Mesothelial cell of epicardium (in vitro differentiated cells): ENCODE data around the gene ATP6V0A1. TPM values are rescaled to one million over a fixed set of nuclear protein-coding genes. Genes with fewer than 3 reads are reported as not detected.
A peak's percentile ranks its signal among the peaks of the same experiment; 100 is the strongest.

Source experiments
- DNase-seq, 2 experiments: peaks; one replicate each; pipeline ENCODE4 v3.0.0; 2021; ENCODE audit warnings: low spot score in 2 of 2; ENCODE audit not compliant: unreplicated experiment in 2 of 2
- H3K27ac Mint-ChIP-seq: 2 replicates; pipeline ENCODE4 v1.8.0; 2021; ENCODE audit warnings: mixed read lengths
- H3K27me3 Mint-ChIP-seq: 2 replicates; pipeline ENCODE4 v1.8.0; 2021; ENCODE audit warnings: low read depth, mixed read lengths
- H3K36me3 Mint-ChIP-seq: 2 replicates; pipeline ENCODE4 v1.8.0; 2021; ENCODE audit warnings: mixed read lengths
- H3K4me1 Mint-ChIP-seq: 2 replicates; pipeline ENCODE4 v1.8.0; 2021; ENCODE audit warnings: mixed read lengths
- H3K4me3 Mint-ChIP-seq: 2 replicates; pipeline ENCODE4 v1.8.0; 2021; ENCODE audit warnings: mild to moderate bottlenecking, moderate library complexity, mixed read lengths
- H3K9me3 Mint-ChIP-seq: 2 replicates; pipeline ENCODE4 v1.8.0; 2021; ENCODE audit warnings: mixed read lengths
- total RNA-seq: library from RNA; stranded (reverse); gene quantifications from 3 replicates; pipeline ENCODE4 v1.2.1, GENCODE V29; 2021
- TF ChIP-seq, protein P1 (sequence below): fragments of 200-600 bp; sonication (generic); IDR thresholded peaks from one replicate; pipeline ENCODE4 v1.5.0; 2021; ENCODE audit warnings: antibody characterized with exemption; ENCODE audit not compliant: unreplicated experiment

ATP6V0A1 gene
- total RNA-seq, 1 donor from 2014 or later: 60.4 TPM

- H3K36me3 Mint-ChIP-seq: peaks cover 10% of the 10 kb centered on the region
- no peak for DNase-seq
- H3K9me3 Mint-ChIP-seq: no peaks in the 10 kb centered on the region
- TF ChIP-seq, protein P1, sequence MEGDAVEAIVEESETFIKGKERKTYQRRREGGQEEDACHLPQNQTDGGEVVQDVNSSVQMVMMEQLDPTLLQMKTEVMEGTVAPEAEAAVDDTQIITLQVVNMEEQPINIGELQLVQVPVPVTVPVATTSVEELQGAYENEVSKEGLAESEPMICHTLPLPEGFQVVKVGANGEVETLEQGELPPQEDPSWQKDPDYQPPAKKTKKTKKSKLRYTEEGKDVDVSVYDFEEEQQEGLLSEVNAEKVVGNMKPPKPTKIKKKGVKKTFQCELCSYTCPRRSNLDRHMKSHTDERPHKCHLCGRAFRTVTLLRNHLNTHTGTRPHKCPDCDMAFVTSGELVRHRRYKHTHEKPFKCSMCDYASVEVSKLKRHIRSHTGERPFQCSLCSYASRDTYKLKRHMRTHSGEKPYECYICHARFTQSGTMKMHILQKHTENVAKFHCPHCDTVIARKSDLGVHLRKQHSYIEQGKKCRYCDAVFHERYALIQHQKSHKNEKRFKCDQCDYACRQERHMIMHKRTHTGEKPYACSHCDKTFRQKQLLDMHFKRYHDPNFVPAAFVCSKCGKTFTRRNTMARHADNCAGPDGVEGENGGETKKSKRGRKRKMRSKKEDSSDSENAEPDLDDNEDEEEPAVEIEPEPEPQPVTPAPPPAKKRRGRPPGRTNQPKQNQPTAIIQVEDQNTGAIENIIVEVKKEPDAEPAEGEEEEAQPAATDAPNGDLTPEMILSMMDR: no peak
- H3K4me3 Mint-ChIP-seq: no peak overlapping the region
- peak overlapping the region; percentile 99 for H3K27ac Mint-ChIP-seq
- H3K27me3 Mint-ChIP-seq: no peaks in the 10 kb centered on the region
- peaks cover 71% of the 10 kb centered on the region for H3K4me1 Mint-ChIP-seq
These were observed 63.6 kb downstream of the ATP6V0A1 start for GRCh38 chr17:42522263-42522790.

- Mint-ChIP-seq H3K27ac (peak overlapping the region; percentile 99), H3K36me3 (peaks cover 10% of the 10 kb centered on the region), H3K4me1 (peaks cover 67% of the 10 kb centered on the region), H3K27me3 (no peaks in the 10 kb centered on the region), H3K4me3 (no peak overlapping the region), H3K9me3 (no peaks in the 10 kb centered on the region)
- DNase-seq: no peak
- TF ChIP-seq, protein P1: no peak
These were observed 64.2 kb downstream of the ATP6V0A1 start for GRCh38 chr17:42522798-42523278.

DNA sequence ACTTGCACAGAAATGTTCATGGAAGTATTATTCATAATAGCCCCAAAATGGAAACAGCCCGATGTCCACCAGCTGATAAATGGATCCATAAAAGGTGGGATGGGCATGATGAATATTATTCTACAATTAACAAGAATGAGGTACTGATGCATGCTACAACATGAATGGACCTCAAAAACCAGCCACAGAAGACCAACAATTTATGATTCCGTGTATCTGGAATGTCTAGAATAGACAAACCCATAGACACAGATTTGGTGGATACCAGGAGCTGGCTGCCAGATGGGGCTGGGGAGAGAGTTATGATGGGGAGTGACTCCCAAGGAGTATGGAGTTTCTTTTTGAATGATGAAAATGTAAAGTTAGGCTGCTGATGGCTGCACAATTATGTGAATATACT, 66.5 kb downstream of the ATP6V0A1 start:
- no peak overlapping the region for H3K4me3 Mint-ChIP-seq
- no peaks in the 10 kb centered on the region for H3K9me3 Mint-ChIP-seq
- peak overlapping the region; percentile 0 for H3K27ac Mint-ChIP-seq
- H3K27me3 Mint-ChIP-seq: no peaks in the 10 kb centered on the region
- peaks cover 10% of the 10 kb centered on the region for H3K36me3 Mint-ChIP-seq
- peaks cover 47% of the 10 kb centered on the region for H3K4me1 Mint-ChIP-seq
- no peak for DNase-seq
- TF ChIP-seq, protein P1: no peak

- H3K27ac Mint-ChIP-seq: peak overlapping the region; percentile 64
- no peak overlapping the region for H3K4me3 Mint-ChIP-seq
- TF ChIP-seq, protein P1: no peak
- H3K4me1 Mint-ChIP-seq: peaks cover 45% of the 10 kb centered on the region
- no peaks in the 10 kb centered on the region for H3K27me3 Mint-ChIP-seq
- no peak for DNase-seq
- no peaks in the 10 kb centered on the region for H3K9me3 Mint-ChIP-seq
- H3K36me3 Mint-ChIP-seq: peaks cover 10% of the 10 kb centered on the region
These were observed 67.4 kb downstream of the ATP6V0A1 start for GRCh38 chr17:42526031-42526444.

GRCh38 chr17:42527932-42528331, 69.3 kb downstream of the ATP6V0A1 start:
- TF ChIP-seq, protein P1: no peak
- Mint-ChIP-seq H3K4me1 (peaks cover 34% of the 10 kb centered on the region), H3K27ac (no peak overlapping the region)

More at GRCh38 chr17:42527932-42528331, 69.3 kb downstream of the ATP6V0A1 start:
- no peaks in the 10 kb centered on the region for H3K9me3 Mint-ChIP-seq
- no peaks in the 10 kb centered on the region for H3K27me3 Mint-ChIP-seq
- DNase-seq: no peak
- H3K4me3 Mint-ChIP-seq: no peak overlapping the region
- H3K36me3 Mint-ChIP-seq: peaks cover 4% of the 10 kb centered on the region
